A673 (cell line): ENCODE data around the gene TRAPPC2L.

Experiments
- CTCF ChIP-seq: fragments of 300-800, 200-600 bp; sonication (generic); conservative IDR thresholded peaks from 2 replicates; pipeline ENCODE4 v1.5.1; 2017; ENCODE audit warnings: low read depth, mild to moderate bottlenecking, antibody characterized with exemption, low read length, moderate library complexity, mixed read lengths
- EZH2 ChIP-seq: fragments of 200-600 bp; sonication (generic); IDR thresholded peaks from 2 replicates; pipeline ENCODE4 v1.6.1; 2017; ENCODE audit warnings: borderline replicate concordance, low read depth, mild to moderate bottlenecking, mixed read lengths, antibody characterized with exemption, low read length; ENCODE audit not compliant: poor library complexity, severe bottlenecking

- TF ChIP-seq CTCF (no peak), EZH2 (no peak)
Observed at GRCh38 chr16:88883946-88884345, 27.0 kb downstream of the TRAPPC2L start.
